ENCODE data around the gene TLR10. TPM values are rescaled to one million over a fixed set of nuclear protein-coding genes. Genes with fewer than 3 reads are reported as not detected.

TLR10 gene
- total and polyA plus RNA-seq, 2 experiments from 2014 or later: not detected

DNA sequence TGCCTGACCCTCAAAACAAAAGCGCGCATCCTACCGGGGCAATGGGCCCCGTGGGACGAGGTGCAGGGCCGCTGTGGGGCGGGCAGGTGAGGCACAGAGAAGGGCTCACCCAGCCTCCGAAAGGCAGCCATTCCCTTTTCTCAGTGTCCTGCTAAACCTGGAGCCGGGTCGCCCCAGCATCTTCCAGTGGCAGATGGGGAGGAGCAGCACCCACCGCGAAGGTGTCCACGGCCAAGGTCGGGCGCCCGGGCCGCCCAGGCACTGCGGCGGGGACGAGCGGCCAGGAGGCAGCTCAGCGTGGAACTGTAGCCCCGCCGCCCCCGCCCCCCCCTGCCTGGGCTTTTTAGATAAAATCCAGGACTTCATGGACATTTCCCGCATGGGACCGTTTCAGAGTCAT is 41.0 kb upstream of the TLR10 start:
- in situ Hi-C loops (cut with MboI): no loop called here
- no peak overlapping the region for H3K4me2 ChIP-seq (ENCODE audit: unreplicated experiment)

DNA sequence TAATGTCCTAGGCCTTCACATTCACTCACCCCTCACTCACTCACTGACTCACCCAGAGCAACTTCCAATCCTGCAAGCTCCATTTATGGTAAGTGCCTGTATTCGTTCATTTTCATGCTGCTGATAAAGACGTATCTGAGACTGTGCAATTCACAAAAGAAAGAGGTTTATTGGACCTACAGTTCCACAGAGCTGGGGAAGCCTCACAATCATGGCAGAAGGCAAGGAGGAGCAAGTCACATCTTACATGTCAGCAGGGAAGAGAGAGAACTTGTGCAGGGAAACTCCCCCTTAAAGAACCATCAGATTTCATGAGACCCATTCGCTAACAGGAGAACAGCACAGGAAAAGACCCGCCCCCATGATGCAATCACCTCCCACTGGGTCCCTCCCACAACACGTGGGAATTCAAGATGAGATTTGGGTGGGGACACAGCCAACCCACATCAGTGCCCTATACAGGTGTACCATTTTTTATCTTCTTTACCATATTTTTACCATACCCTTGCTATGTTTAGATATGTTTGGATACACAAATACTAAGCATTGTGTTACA is 40.0 kb upstream of the TLR10 start:
- Histone ChIP-seq H3K79me2 (ENCODE audit: insufficient read depth) (no peaks in the 10 kb centered on the region), H3K4me2 (ENCODE audit: unreplicated experiment) (no peak overlapping the region), H3K9me3 (ENCODE audit: low read depth) (no peaks in the 10 kb centered on the region), H3K4me3 (no peak overlapping the region), H3K36me3 (ENCODE audit: low read depth) (no peaks in the 10 kb centered on the region), H3K4me1 (ENCODE audit: insufficient read depth) (no peaks in the 10 kb centered on the region), H2AFZ (no peak overlapping the region), H3K9ac (no peak overlapping the region), H3K27me3 (replicated peaks; ENCODE audit: insufficient read depth) (peaks cover 21% of the 10 kb centered on the region), H3F3A (ENCODE audit: insufficient read depth) (no peaks in the 10 kb centered on the region), H3K27ac (no peak overlapping the region), H4K20me1 (ENCODE audit: insufficient read depth) (no peaks in the 10 kb centered on the region), H3K9me2 (ENCODE audit: insufficient read depth) (no peaks in the 10 kb centered on the region)
- 51 to 68% methylated on average over 5 of the region's 5 CpGs for WGBS, 2 experiments (ENCODE audit: low coverage in 1 of 2, low lambda C conversion rate in 2 of 2, missing lambda C conversion rate in 2 of 2)
- in situ Hi-C loops (cut with MboI): no loop called here
- DNase-seq: no peak
- TF ChIP-seq EZH2phosphoT487 (IDR thresholded peaks at IDR 0.05; ENCODE audit: insufficient read depth, low read depth) (no peak), EZH2 (IDR thresholded peaks at IDR 0.05; ENCODE audit: insufficient read depth, poor library complexity, severe bottlenecking) (no peak)

More for the DNA sequence above, 41.0 kb upstream of the TLR10 start:
- no peaks in the 10 kb centered on the region for H4K20me1 ChIP-seq (ENCODE audit: insufficient read depth)
- no peak overlapping the region for H3K9ac ChIP-seq
- H3K4me1 ChIP-seq (ENCODE audit: insufficient read depth): no peaks in the 10 kb centered on the region
- no peaks in the 10 kb centered on the region for H3K79me2 ChIP-seq (ENCODE audit: insufficient read depth)
- H3K4me3 ChIP-seq: no peak overlapping the region
- no peak for DNase-seq
- H3F3A ChIP-seq (ENCODE audit: insufficient read depth): no peaks in the 10 kb centered on the region
- no peaks in the 10 kb centered on the region for H3K36me3 ChIP-seq (ENCODE audit: low read depth)
- H3K9me2 ChIP-seq (ENCODE audit: insufficient read depth): no peaks in the 10 kb centered on the region
- H3K9me3 ChIP-seq (ENCODE audit: low read depth): no peaks in the 10 kb centered on the region
- WGBS, 2 experiments (ENCODE audit: low coverage in 1 of 2, low lambda C conversion rate in 2 of 2, missing lambda C conversion rate in 2 of 2): 77 to 83% methylated on average over 9 to 15 of the region's 27 CpGs
- no peak for TF ChIP-seq EZH2phosphoT487 (IDR thresholded peaks at IDR 0.05; ENCODE audit: insufficient read depth, low read depth)
- H2AFZ ChIP-seq: no peak overlapping the region
- H3K27ac ChIP-seq: no peak overlapping the region
- peaks cover 15% of the 10 kb centered on the region; the same call in 1 of the 2 replicates for H3K27me3 ChIP-seq (replicated peaks; ENCODE audit: insufficient read depth)

DNA sequence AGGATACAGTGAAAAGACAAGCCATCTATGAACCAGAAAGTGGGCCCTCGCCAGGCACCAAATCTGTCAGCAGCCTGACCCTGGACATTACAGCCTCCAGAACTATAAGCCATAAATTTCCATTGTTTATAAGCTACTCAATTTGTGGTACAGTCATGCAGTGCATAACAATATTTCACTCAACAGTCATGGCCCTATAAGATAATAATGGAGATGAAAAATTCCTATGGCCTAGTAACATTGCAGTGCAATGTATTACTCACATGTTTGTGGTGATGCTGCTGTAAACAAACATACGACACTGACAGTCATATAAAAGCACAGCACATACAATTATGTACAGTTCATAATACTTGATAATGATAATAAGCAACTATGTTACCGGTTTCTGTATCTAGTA is 38.9 kb upstream of the TLR10 start:
- 61 to 74% methylated on average over 3 of the region's 3 CpGs for WGBS, 2 experiments (ENCODE audit: low coverage in 1 of 2, low lambda C conversion rate in 2 of 2, missing lambda C conversion rate in 2 of 2)
- TF ChIP-seq EZH2phosphoT487 (IDR thresholded peaks at IDR 0.05; ENCODE audit: insufficient read depth, low read depth) (no peak), EZH2 (IDR thresholded peaks at IDR 0.05; ENCODE audit: insufficient read depth, poor library complexity, severe bottlenecking) (no peak)
- Histone ChIP-seq H3K9me2 (ENCODE audit: insufficient read depth) (no peaks in the 10 kb centered on the region), H3K27me3 (replicated peaks; ENCODE audit: insufficient read depth) (peaks cover 21% of the 10 kb centered on the region), H3K79me2 (ENCODE audit: insufficient read depth) (no peaks in the 10 kb centered on the region), H3K4me3 (no peak overlapping the region), H3K36me3 (ENCODE audit: low read depth) (no peaks in the 10 kb centered on the region), H4K20me1 (ENCODE audit: insufficient read depth) (no peaks in the 10 kb centered on the region), H3K9ac (no peak overlapping the region), H2AFZ (no peak overlapping the region), H3K27ac (no peak overlapping the region), H3F3A (ENCODE audit: insufficient read depth) (no peaks in the 10 kb centered on the region), H3K4me2 (ENCODE audit: unreplicated experiment) (no peak overlapping the region), H3K4me1 (ENCODE audit: insufficient read depth) (no peaks in the 10 kb centered on the region), H3K9me3 (ENCODE audit: low read depth) (no peaks in the 10 kb centered on the region)
- no peak for DNase-seq
- in situ Hi-C loops (cut with MboI): no loop called here

DNA sequence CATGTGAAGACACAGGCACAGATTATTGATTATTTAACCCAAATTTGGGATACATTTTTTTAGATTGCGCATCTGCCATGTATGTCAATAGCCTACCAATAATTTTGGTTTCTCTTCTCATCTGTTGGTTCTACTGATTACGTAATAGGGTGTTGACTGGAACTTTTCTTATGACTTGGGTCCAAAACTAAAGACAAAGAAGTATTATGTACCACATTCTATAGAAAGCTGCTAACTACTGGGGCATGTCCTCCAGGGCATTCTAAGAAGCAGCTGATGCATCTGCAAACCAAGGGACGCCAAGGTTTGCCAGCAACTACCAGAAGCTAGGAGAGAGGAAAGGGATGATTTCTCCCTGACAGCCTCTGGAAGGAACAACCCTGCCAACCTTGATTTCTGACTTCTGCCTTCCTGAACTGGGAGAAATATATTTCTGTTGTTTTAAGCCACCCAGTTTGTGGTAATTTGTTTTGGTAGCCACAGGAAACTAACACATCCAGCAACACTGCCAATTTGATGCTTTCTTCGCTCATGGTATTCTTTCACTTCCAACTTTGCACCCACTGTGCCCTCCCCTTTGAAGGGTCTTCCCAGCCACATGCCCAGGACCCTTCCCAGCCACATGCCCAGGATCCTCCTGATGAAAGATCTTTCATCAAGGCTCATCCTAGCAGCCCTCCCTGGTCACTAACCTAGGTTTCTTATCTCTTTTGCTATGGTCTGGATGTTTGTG is 37.7 kb upstream of the TLR10 start:
- no peak for TF ChIP-seq EZH2phosphoT487 (IDR thresholded peaks at IDR 0.05; ENCODE audit: insufficient read depth, low read depth)
- TF ChIP-seq EZH2 (IDR thresholded peaks at IDR 0.05; ENCODE audit: insufficient read depth, poor library complexity, severe bottlenecking): no peak
- no peak for DNase-seq
- Histone ChIP-seq H3K4me2 (ENCODE audit: unreplicated experiment) (no peak overlapping the region), H3K9me3 (ENCODE audit: low read depth) (no peaks in the 10 kb centered on the region), H3K27me3 (replicated peaks; ENCODE audit: insufficient read depth) (peaks cover 24% of the 10 kb centered on the region), H3K36me3 (ENCODE audit: low read depth) (no peaks in the 10 kb centered on the region), H3K4me1 (ENCODE audit: insufficient read depth) (no peaks in the 10 kb centered on the region), H3K9ac (no peak overlapping the region), H3F3A (ENCODE audit: insufficient read depth) (no peaks in the 10 kb centered on the region), H2AFZ (no peak overlapping the region), H4K20me1 (ENCODE audit: insufficient read depth) (no peaks in the 10 kb centered on the region), H3K27ac (no peak overlapping the region), H3K79me2 (ENCODE audit: insufficient read depth) (no peaks in the 10 kb centered on the region), H3K4me3 (no peak overlapping the region), H3K9me2 (ENCODE audit: insufficient read depth) (no peaks in the 10 kb centered on the region)
- WGBS, 2 experiments (ENCODE audit: low coverage in 1 of 2, low lambda C conversion rate in 2 of 2, missing lambda C conversion rate in 2 of 2): 66 to 74% methylated on average over 4 of the region's 4 CpGs
- in situ Hi-C loops (cut with MboI): no loop called here

Measured in GM23248 (cell line).